ENCODE measurements around the gene DDN.
A peak's percentile ranks its signal among the peaks of the same experiment; 100 is the strongest.

DDN gene

DNA sequence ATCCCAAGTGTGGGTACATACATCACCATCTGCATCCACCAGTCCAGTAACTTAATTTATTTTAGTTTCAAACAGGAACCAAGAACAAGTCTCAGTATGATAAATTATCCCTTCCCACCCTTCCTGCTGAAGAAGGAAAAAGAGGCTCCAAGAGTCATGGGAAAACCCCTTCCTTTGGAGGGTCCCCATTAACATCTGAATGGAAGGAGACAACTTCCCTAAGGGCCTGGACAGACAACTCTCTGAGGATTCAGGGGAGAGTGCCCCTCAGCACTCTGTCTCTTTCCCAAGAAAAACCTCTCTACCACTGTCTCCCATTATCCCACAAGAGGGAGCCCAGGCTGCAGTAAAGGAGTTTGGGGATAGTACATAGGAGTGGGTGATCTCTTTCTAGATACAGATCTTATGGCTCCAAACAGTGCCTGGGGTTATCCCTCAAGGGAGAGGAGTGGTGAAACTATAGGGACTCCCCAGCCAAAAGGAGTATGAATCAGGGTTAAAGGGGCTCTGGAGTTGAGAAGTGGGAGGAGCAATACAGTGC lies 33.8 kb downstream of the DDN start:
- DNase-seq = no peak

DNA sequence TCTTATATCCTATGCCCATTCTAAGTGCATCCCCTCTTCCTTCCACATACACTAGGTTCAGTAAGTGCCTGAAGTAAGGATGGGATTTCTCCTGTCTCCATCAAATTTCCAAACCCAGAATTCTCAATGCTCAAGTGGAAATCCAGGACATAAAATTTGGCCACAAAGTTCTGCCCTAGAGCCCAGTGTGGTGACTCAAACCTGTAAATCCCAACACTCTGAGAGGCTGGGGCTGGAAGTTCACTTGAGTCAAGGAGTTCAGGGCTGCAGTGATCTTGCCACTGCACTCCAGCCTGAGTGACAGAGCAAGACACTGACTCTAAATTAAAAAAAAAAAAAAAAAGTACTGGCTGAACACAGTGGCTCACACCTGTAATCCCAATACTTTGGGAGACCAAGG lies 37.4 kb downstream of the DDN start:
- DNase-seq = no peak

DNA sequence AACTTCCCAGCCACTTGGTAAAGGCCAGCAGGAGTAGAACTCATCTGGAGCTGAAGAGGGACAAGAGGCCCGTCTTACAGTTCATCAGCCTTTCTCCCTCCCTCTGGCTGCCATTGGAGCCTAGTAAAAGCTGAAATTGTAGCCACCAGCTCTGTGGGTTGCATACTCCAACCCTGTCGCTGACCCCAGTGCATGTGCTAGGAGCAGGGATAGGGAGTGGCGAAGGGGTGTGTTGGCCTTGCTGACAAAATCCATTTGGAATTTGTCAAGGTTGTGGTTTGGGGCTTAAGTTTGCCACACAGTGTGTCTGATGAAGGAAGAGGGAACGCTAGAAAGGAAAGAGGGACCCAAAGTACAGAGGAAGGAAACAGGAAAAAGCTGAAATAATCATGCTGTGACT lies 37.8 kb downstream of the DDN start:
- no peak for DNase-seq

DNA sequence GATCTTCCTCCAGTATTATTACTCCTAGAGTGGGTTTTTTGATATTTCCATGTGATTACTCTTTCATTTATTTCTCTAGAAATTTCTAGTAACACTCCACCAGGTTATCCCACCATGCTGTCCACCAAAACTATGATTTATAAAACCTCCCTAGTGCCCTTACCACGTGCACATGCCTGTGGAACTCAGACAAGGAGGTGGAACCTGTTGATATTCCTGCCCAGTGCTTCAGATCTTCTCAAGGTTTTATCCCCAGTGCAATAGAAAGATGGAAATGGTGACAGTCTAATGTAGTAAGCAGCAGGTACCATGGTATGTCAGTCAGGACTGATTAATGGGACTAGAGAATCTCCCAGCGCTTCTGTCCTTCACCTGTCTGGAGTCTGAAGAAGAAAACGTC lies 38.3 kb downstream of the DDN start:
- DNase-seq = no peak

DNA sequence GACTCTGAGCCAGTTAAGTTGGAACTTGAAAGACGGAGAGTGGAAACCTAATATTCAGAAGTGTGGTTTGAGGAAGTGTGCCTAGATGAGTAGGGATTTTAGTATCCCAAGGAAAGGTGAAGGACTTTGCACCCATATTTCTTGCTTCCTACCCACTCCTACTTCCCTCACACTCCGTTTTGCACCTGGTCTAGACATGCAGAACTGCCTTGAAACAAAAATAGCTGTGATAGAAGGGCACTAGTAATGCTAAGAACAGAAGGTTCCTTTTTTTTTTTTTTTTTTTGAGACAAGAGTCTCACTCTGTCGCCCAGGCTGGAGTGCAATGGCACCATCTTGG lies 41.2 kb downstream of the DDN start:
- no peak for DNase-seq

DNA sequence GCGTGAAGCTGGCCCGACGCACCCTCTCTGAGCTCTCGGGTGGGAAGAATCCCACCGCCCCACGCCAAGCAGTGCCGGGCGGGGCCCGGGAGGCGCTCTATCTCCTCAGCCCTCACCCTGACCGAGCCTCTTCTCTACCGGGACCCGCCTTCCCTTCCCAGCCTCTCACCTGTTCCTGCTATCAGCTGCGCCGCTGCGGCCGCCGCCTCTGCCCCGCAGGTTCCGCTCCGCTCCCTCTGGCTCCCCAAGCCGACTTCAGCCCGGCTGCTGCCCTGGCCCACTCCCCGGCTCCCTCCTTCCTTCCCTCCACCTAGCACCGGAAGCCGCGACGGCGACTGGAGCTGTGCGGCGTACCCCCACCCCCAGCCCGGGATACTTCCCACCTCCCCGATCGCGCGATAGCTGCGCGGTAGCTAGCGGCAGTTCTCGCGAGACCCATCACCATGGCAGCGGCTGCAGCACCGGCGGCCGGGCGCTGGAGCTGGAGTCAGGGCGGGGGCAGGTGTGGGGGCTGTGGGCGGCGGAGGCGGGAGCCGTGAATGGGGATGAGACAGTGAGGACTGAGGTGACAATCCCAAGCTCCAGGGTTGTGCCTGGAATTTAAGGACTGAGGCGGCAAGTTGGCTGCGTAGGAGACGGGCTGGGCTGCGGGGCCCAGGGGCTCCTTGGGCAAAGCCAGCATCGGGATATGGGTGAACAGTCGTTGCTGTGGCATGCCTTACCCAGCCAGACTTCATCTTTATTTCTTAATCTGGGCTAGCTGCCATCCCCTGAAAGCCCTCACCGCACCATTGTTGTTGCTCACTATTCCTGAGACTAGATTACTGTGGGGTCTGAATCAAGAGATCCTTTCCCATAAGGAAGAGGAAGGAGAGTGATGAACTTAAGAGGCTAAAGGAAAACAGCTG lies 41.8 kb downstream of the DDN start, which contains the start of gene ARF3:
ARF3 (minus strand) TSS at position 347 of the 908 bp plus-strand sequence. CDS start 16,392 bp downstream, outside the sequence.
- peak; percentile 87 to 94 (median 92) for DNase-seq

DNA sequence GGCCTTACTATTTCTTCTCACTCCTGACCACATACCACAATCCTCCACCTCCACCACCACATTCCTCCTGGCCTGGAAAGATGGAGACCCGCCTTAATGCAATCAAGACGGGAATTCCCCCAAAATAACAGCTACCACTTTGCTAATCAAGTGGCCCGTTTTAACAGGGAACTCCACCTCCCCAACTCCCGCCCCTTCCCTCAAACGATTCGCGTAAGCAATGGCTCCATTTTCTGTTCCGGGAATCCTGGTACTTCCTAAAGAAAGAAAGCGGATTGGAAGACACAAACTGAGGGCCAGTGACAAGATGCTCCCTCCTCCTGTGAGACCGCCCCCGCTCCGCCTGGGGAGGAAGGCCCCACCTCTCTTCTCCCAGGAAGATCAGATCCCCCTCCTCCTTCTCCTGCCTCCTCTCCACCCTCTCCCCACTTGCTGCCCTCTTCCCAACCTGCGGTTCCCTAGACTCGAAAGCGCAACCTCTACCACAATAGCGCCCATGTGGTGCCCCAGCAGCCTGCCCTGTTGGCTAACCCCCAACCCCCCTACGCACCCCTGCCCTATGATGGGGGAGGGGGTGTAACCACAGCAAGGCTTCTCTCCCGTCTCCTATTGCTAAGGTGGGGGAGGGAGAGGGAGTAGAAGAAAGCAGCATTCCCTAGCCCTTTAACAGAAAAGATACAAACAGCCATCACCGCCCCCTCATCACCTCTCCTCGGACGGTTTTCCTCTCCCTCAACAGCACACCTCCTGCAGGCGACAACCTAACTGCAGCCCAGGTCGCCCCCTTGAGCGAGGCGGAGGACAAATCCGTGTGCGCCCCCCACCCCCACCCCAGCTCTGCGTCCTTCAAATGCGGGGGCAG lies 42.7 kb downstream of the DDN start:
- DNase-seq = no peak

DNA sequence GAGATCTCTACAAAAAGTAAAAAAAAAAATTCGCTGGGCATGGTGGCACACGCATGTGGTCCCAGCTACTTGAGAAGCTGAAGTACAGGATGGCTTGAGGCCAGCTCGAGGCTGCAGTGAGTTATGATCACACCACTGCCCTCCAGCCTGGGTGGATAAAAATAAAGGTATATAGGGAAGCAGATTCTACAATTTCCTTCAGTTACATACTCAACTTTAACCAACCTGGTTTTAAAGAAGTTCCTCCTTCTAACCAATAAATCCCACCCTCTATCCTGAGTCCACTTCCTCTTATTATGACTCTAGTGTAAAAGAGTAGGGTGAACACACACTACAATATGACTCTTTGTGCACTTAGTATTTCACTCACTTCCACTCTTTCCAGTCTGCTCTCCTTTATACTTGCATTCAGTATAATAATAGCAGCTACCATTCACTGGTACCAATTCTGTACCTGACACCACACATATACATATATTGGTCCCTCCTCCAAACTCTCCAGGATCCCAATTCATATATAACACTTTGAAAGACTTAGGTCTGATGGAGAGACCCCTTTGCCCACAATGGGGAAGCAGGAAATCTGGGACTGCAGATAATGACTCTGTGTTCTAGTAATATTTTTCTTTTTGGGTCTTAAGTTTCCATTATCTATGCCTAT lies 44.2 kb downstream of the DDN start:
- DNase-seq = no peak

DNA sequence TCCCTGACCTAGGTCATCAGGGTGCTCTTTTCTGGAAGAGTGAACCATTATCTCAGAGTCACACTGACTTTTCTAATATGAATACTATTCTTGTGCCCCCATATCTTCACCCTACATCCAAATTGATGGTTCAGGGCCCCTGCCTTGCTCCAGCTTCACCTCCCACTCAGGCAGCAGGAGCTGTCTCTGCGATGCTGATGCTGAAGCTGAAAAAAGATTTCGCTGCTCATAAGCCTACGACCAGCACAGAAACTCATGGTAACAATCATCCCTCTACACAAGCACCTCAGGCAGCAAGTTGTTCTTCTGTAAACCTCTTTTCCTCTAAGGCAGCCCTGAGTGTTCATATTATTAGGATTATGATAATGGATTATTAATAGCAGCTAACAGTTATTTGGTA lies 45.1 kb downstream of the DDN start:
- no peak for DNase-seq

DNA sequence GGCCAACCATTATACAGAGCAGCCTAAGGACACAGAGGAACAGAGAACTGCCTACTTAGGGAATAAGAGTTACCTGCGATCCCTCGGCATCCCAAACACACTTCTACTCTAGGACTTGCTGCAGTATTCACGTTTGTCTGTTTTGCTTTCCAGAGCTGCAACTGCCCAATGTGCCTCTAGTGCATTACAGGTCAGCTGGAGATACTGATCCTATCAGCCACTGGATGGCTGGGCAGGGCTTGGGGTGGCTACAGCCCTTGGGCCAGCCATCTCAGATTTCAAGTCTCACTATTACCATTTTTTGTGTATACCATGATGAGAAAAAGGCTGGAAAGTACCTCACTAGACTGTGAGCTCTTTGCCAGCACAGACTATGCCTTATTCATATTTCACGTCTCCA lies 46.5 kb downstream of the DDN start:
- DNase-seq = no peak

DNA sequence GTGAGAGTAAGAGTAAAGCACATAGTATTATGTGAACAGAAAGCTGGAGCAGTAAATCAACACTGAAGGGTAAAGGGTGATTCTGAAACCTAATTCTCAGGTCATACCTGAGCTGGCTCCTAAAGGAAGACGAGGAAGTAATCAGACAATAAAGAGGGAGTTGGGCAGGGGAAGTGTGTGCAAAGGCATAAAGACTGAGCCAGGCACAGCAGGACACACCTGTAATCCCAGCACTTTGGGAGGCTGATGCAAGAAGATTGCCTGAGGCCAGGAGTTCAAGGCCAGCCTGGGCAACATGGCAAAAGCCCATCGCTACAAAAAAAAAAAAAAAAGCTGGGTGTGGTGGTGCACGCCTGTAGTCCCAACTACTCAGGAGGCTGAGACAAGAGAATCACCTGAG lies 51.4 kb downstream of the DDN start:
- no peak for DNase-seq

DNA sequence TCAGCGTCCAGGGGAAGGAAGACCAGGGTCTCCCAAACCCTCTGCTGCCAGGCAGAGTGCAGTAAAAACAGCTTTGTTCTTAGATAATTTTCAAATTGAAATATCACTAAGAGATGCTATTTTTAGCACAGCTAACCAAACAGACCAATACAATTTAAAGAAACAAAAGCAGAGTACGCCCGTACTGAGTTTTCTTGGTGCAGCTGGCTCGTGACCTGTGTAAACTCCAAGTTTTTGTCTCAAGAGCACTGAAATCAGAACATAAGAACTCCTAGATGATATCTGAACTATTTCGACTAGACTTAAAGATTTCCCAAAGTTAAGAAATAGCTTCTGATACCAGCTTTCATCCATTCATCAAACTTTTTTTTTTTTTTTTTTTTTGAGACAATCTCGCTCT lies 52.2 kb downstream of the DDN start:
- DNase-seq = no peak

DNA sequence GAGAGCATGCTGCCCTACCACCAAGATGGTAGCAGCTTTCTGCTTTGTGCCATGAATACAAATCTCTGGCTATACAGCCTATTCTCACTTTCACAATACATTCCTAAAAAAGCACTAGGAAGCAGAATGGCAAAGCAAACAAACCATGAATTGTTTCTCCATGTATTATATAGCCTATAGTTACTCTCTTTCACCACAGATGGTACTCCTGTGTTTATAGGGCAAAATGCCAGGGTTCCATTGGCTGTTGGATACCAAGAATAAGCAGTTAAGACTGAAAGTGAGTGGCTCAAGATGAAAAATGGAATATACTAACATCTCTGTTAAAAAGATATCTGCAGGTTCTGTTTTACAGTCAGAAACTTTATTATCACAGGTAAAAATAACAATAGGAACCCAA lies 53.0 kb downstream of the DDN start:
- no peak for DNase-seq

All from T-helper 1 cell (primary cell).